D721Med (cell line): ENCODE results near the gene FTO.

Source experiments
- DNase-seq: peaks from one replicate; pipeline ENCODE4 v3.0.0; 2011; ENCODE audit warnings: low spot score; ENCODE audit not compliant: insufficient read length
- FAIRE-seq: peaks from 2 replicates; lab custom pipeline; 2011; peaks lifted over from hg19 to GRCh38; lab: Jason Lieb, UNC
- TF ChIP-seq, protein P1 (sequence below): IDR thresholded peaks from 2 replicates; pipeline ENCODE4 v1.5.1; 2012; ENCODE audit warnings: mild to moderate bottlenecking, control low read depth; ENCODE audit not compliant: insufficient read depth; ENCODE audit errors: missing control alignments

Gene FTO

GRCh38 chr16:53780051-53780450, 76.1 kb downstream of the FTO start:
- DNase-seq (no peak), FAIRE-seq (no peak)
- TF ChIP-seq, protein P1, sequence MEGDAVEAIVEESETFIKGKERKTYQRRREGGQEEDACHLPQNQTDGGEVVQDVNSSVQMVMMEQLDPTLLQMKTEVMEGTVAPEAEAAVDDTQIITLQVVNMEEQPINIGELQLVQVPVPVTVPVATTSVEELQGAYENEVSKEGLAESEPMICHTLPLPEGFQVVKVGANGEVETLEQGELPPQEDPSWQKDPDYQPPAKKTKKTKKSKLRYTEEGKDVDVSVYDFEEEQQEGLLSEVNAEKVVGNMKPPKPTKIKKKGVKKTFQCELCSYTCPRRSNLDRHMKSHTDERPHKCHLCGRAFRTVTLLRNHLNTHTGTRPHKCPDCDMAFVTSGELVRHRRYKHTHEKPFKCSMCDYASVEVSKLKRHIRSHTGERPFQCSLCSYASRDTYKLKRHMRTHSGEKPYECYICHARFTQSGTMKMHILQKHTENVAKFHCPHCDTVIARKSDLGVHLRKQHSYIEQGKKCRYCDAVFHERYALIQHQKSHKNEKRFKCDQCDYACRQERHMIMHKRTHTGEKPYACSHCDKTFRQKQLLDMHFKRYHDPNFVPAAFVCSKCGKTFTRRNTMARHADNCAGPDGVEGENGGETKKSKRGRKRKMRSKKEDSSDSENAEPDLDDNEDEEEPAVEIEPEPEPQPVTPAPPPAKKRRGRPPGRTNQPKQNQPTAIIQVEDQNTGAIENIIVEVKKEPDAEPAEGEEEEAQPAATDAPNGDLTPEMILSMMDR = no peak

DNA sequence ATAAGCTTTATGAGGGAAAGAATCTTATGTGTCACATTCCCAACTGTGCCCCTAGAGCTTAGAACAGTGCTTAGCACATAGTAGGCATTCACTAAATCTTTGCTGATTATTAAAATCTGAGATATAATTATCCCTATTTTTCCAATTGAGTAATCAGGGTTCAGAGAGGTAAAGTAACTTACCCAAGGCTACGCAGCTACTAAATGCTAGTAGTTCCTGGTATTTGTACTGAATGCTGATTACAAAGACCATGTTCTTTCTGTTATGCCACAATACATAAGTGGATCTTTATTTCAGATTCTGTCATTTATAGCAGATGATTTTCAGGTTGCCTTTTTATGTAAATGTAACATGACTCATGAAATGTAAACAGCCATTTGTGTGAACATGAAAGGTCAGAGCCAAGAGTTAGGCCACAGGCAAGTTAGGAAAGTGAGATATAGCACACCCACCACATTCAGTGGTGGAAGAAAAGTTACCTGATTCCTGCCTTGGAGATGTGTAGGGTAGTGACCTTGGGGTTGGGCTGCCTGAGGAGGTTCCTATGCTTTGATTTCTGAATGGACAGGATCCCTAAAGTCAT, 77.2 kb downstream of the FTO start:
- TF ChIP-seq, protein P1 = no peak
- FAIRE-seq = no peak
- DNase-seq = no peak

GRCh38 chr16:53782148-53782547, 78.2 kb downstream of the FTO start:
- TF ChIP-seq, protein P1 = no peak
- DNase-seq (no peak), FAIRE-seq (no peak)

DNA sequence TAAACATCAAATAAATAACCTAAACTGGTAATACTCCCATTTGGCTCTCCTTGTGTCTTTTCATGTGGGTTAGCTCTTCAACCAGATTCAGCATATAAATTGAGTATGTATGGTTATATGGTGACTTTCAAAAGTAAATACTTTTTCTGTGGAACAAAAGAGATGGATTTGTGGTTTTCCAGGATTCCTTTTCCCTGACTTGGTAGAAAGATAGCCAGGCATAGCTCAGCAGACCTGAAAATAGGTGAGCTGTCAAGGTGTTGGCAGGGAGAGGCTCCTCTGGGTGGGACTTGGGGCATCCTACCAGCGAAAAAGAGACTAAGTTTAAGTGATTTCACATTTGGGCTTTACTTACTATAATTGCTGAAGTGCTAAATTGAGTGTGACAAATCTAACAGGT, 80.3 kb downstream of the FTO start:
- FAIRE-seq (no peak), DNase-seq (no peak)
- TF ChIP-seq, protein P1 = no peak

- FAIRE-seq (no peak), DNase-seq (no peak)
- TF ChIP-seq, protein P1 = no peak
These were observed 81.1 kb downstream of the FTO start for GRCh38 chr16:53785044-53785443.

- TF ChIP-seq, protein P1 = no peak
- FAIRE-seq (no peak), DNase-seq (no peak)
These were observed 82.0 kb downstream of the FTO start for GRCh38 chr16:53785916-53786315.

- no peak for DNase-seq
- FAIRE-seq = no peak
- TF ChIP-seq, protein P1 = no peak
These were observed 83.5 kb downstream of the FTO start for GRCh38 chr16:53787423-53787822.
